H1 (cell line): ENCODE data around the gene RTKN2. TPM values are rescaled to one million over a fixed set of nuclear protein-coding genes. Genes with fewer than 3 reads are reported as not detected.

Experiments used
- CHD7 ChIP-seq: fragments of 300-600 bp; sonication (generic); IDR thresholded peaks from 2 replicates; pipeline ENCODE4 v1.7.1; 2012; ENCODE audit warnings: low read length, moderate library complexity, mild to moderate bottlenecking, inconsistent platforms; ENCODE audit not compliant: insufficient replicate concordance
- SIX5 ChIP-seq: IDR thresholded peaks from 2 replicates; pipeline ENCODE4 v1.6.1; 2011; ENCODE audit warnings: mild to moderate bottlenecking, low read depth, low read length
- polyA plus RNA-seq, 7 experiments: library from polyadenylated mRNA; depleted of rRNA in 3 of 7; stranded (reverse) in 5 of 7; unstranded in 2 of 7; fragments of >200 nt in 5 of 7; fragments of 200-250 nt in 2 of 7; gene quantifications; 1 replicate in 5 of 7; 2 replicates in 1 of 7; 4 replicates in 1 of 7; pipeline versions ENCODE4 v1.2.1 to v1.2.3, GENCODE V29; 2011 to 2013; ENCODE audit warnings: missing spikeins in 2 of 7, mixed read lengths in 2 of 7
- total RNA-seq: library from RNA; stranded (reverse); fragmentation: NEBNext Ultra II Directional; extraction: Animal tissue kit (Norgen Biotek cat#: 25700); gene quantifications from 2 replicates; pipeline ENCODE4 v1.2.1, GENCODE V29; 2021

RTKN2 gene
- total and polyA plus RNA-seq, 2 of the 8 experiments (the other 6 are each of a cell fraction or from before 2014, with no cell fraction given): 5.1 to 24.6 TPM

DNA sequence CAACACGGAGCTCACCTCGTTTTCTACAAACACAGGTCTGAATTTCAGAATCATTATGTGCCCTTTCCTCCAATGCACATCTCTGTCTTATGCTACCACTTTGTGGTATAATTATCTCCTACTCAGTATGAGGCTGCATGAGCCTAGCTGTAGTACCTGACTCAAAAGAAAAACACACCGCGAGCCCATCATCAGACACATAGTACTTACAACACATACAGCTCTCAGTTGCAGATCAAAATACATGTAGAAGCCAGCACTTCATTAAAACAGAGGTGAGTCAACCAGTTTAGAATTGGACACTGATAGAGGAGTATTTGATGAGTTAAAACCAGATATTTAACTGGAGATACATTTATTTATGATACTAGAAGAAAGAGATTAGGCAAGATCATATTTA is 1.4 kb upstream of the RTKN2 start (continued):
- TF ChIP-seq CHD7: no peak
- TF ChIP-seq SIX5: no peak
